Hepatocyte (in vitro differentiated cells): ENCODE measurements around the gene FUT6.

Source experiments
- EZH2 ChIP-seq: fragments of 200-600 bp; sonication (generic); IDR thresholded peaks from 2 replicates; pipeline ENCODE4 v1.6.1; 2016; ENCODE audit warnings: antibody characterized with exemption, mild to moderate bottlenecking, borderline replicate concordance
- EZH2phosphoT487 ChIP-seq: fragments of 200-600 bp; sonication (generic); IDR thresholded peaks from one replicate; pipeline ENCODE4 v1.6.1; 2018; ENCODE audit warnings: antibody characterized with exemption, mild to moderate bottlenecking, low read depth, moderate library complexity; ENCODE audit not compliant: unreplicated experiment, severe bottlenecking
- TF ChIP-seq, protein P1 (sequence below): fragments of 200-600 bp; sonication (generic); IDR thresholded peaks from 2 replicates; pipeline ENCODE4 v1.5.1; 2016; ENCODE audit warnings: antibody characterized with exemption, mild to moderate bottlenecking; ENCODE audit not compliant: poor library complexity

DNA sequence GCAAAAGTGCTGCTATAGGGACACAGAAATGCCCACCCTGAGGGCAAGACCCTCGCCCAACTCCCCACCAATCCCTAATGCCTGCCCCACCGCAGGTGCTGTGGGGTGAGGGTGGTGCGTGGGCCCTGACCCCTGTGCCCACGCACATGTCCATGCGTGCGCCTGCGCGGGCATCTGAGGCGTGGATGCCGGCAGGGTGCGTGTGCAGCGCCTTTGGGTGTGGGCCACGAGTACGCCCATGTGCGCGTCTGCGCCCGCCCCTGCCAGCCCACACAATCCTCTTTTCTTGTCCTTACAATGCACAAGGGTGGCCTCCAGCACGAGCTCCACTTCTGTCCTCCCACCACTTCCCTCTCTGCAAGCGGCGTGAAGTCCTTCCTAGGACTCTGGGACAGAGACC, 14.3 kb downstream of the FUT6 start:
- TF ChIP-seq, protein P1, sequence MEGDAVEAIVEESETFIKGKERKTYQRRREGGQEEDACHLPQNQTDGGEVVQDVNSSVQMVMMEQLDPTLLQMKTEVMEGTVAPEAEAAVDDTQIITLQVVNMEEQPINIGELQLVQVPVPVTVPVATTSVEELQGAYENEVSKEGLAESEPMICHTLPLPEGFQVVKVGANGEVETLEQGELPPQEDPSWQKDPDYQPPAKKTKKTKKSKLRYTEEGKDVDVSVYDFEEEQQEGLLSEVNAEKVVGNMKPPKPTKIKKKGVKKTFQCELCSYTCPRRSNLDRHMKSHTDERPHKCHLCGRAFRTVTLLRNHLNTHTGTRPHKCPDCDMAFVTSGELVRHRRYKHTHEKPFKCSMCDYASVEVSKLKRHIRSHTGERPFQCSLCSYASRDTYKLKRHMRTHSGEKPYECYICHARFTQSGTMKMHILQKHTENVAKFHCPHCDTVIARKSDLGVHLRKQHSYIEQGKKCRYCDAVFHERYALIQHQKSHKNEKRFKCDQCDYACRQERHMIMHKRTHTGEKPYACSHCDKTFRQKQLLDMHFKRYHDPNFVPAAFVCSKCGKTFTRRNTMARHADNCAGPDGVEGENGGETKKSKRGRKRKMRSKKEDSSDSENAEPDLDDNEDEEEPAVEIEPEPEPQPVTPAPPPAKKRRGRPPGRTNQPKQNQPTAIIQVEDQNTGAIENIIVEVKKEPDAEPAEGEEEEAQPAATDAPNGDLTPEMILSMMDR: no peak
- TF ChIP-seq EZH2: no peak
- TF ChIP-seq EZH2phosphoT487: no peak
